WTC11 (cell line): ENCODE results near the gene TMIE.

Experiments
- AR ChIP-seq: fragments of 250-450 bp; sonication (Bioruptor Pico); IDR thresholded peaks from 2 replicates; pipeline ENCODE4 v1.9.0; 2021; ENCODE audit warnings: mild to moderate bottlenecking
- CTCF ChIP-seq: fragments of 200-600 bp; IDR thresholded peaks from 2 replicates; pipeline ENCODE4 v1.8.0; 2022; ENCODE audit warnings: antibody characterized with exemption
- ZNF121 ChIP-seq: sonication (generic); formaldehyde crosslinking; IDR thresholded peaks from 2 replicates; pipeline ENCODE4 v1.8.0; 2023; ENCODE audit warnings: missing genetic modification reagents

- no peak for TF ChIP-seq ZNF121 (CRISPR knock-in tag)
- no peak for TF ChIP-seq CTCF
- no peak for TF ChIP-seq AR
Observed at GRCh38 chr3:46713898-46714552, 12.8 kb downstream of the TMIE start.
